Endodermal cell (in vitro differentiated cells): Measurements from ENCODE around the gene METAP1D. TPM values are rescaled to one million over a fixed set of nuclear protein-coding genes. Genes with fewer than 3 reads are reported as not detected.

Experiments
- DNase-seq: peaks from one replicate; pipeline ENCODE4 v3.0.0-alpha.2; 2017
- H3K27ac ChIP-seq: 2 replicates; pipeline ENCODE4 v1.5.1; 2013; ENCODE audit warnings: mild to moderate bottlenecking, low read depth, low read length, moderate library complexity
- H3K27me3 ChIP-seq: 2 replicates; pipeline ENCODE4 v1.6.1; 2013; ENCODE audit warnings: mild to moderate bottlenecking, low read length, moderate library complexity; ENCODE audit not compliant: insufficient read depth, control insufficient read depth, poor library complexity, severe bottlenecking
- H3K36me3 ChIP-seq: 2 replicates; pipeline ENCODE4 v1.7.0; 2013; ENCODE audit warnings: mild to moderate bottlenecking, low read length, moderate library complexity; ENCODE audit not compliant: control insufficient read depth, insufficient read depth
- H3K4me1 ChIP-seq: one replicate; pipeline ENCODE4 v1.7.0; 2013; ENCODE audit warnings: low read length; ENCODE audit not compliant: control insufficient read depth, insufficient read depth
- H3K4me3 ChIP-seq: 2 replicates; pipeline ENCODE4 v1.5.1; 2013; ENCODE audit warnings: mild to moderate bottlenecking, low read length, moderate library complexity
- H3K9ac ChIP-seq: 2 replicates; pipeline ENCODE4 v1.6.1; 2013; ENCODE audit warnings: mild to moderate bottlenecking, low read length, moderate library complexity; ENCODE audit not compliant: poor library complexity, severe bottlenecking; ENCODE audit errors: extremely low read depth
- H3K9me3 ChIP-seq: 2 replicates; pipeline ENCODE4 v1.6.1; 2013; ENCODE audit warnings: mild to moderate bottlenecking, low read length, moderate library complexity; ENCODE audit not compliant: control insufficient read depth
- H3K27ac Mint-ChIP-seq: 2 replicates; pipeline ENCODE4 v1.8.0; 2020; ENCODE audit warnings: mixed read lengths
- H3K27me3 Mint-ChIP-seq: 2 replicates; pipeline ENCODE4 v1.8.0; 2021; ENCODE audit warnings: mild to moderate bottlenecking, mixed read lengths; ENCODE audit not compliant: insufficient read depth
- H3K36me3 Mint-ChIP-seq: 2 replicates; pipeline ENCODE4 v1.8.0; 2020; ENCODE audit warnings: low read depth, mixed read lengths
- H3K4me1 Mint-ChIP-seq: 2 replicates; pipeline ENCODE4 v1.8.0; 2020; ENCODE audit warnings: mixed read lengths
- H3K4me3 Mint-ChIP-seq: 2 replicates; pipeline ENCODE4 v1.8.0; 2020; ENCODE audit warnings: mild to moderate bottlenecking, moderate library complexity, mixed read lengths
- H3K9me3 Mint-ChIP-seq: 2 replicates; pipeline ENCODE4 v1.8.0; 2020; ENCODE audit warnings: mild to moderate bottlenecking, mixed read lengths
- WGBS, 2 experiments: methylation state at CpG; one replicate each; pipeline versions ENCODE4 v1.1.5 to v1.1.7; 2013; ENCODE audit warnings: missing lambda C conversion rate in 2 of 2, mixed read lengths in 1 of 2; ENCODE audit not compliant: insufficient coverage in 1 of 2, insufficient read length in 1 of 2; 5-methylcytosine and 5-hydroxymethylcytosine counted together
- total RNA-seq, 2 donors: library from RNA; stranded (reverse); fragmentation: NEBNext Ultra II Directional in 1 of 2; extraction: Animal tissue kit (Norgen Biotek cat#: 25700) in 1 of 2; gene quantifications; 2 replicates in 1 of 2; 3 replicates in 1 of 2; pipeline ENCODE4 v1.2.1, GENCODE V29; 2021
- TF ChIP-seq, protein P1 (sequence below): fragments of 200-600 bp; sonication (generic); conservative IDR thresholded peaks from 2 replicates; pipeline ENCODE4 v1.5.0; 2021; ENCODE audit warnings: antibody characterized with exemption, mild to moderate bottlenecking

Gene METAP1D
- total RNA-seq, 2 donors from 2014 or later = 6.0 to 6.5 TPM

DNA sequence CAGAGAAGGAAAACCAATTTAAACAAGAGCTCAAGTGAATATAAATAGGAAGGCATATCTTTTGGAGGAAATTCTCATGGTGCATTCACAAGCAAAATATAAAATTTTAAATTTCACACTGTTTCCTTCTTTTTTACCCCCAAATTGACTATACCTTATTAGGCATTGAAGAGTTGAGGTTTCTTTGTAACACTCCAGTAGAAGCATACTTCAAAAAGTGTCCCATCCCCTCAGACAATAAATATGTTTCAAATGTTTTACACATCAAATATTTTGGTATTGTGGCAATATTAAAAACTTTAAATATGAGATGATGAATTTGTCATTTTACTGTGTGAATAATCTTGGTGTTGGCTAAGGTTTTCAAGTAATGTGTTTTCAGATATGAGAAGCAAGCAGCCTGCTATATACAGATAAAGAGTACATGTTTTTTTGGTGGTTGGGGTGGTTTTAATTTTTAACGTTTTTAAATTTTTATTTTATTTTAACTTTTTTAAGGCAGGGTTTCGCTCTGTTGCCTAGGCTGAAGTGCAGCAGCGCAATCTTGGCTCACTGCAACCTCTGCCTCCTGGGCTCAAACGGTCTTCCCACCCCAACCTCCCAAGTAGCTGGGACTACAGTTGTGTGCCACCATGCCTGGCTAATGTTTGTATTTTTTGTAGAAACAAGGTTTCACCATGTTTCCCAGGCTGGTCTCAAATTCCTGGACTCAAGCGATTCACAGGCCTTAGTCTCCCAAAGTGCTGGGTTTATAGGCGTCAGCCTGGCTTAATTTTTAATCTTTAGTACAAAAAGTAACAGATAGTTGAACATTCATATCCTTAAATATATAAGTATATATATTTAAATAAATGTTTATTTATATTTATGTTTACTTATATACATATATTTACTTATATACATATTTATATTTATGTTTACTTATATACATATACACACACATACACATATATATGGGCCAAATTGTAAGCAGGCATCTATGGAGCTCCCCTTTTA lies 49.1 kb downstream of the METAP1D start:
- H3K9ac ChIP-seq = no peak overlapping the region
- H3K9me3 ChIP-seq = no peaks in the 10 kb centered on the region
- H3K36me3 ChIP-seq = no peaks in the 10 kb centered on the region
- Mint-ChIP-seq H3K4me3 (no peak overlapping the region), H3K27ac (no peak overlapping the region), H3K4me1 (peaks cover 2% of the 10 kb centered on the region), H3K9me3 (no peaks in the 10 kb centered on the region), H3K36me3 (no peaks in the 10 kb centered on the region), H3K27me3 (no peaks in the 10 kb centered on the region)
- TF ChIP-seq, protein P1, sequence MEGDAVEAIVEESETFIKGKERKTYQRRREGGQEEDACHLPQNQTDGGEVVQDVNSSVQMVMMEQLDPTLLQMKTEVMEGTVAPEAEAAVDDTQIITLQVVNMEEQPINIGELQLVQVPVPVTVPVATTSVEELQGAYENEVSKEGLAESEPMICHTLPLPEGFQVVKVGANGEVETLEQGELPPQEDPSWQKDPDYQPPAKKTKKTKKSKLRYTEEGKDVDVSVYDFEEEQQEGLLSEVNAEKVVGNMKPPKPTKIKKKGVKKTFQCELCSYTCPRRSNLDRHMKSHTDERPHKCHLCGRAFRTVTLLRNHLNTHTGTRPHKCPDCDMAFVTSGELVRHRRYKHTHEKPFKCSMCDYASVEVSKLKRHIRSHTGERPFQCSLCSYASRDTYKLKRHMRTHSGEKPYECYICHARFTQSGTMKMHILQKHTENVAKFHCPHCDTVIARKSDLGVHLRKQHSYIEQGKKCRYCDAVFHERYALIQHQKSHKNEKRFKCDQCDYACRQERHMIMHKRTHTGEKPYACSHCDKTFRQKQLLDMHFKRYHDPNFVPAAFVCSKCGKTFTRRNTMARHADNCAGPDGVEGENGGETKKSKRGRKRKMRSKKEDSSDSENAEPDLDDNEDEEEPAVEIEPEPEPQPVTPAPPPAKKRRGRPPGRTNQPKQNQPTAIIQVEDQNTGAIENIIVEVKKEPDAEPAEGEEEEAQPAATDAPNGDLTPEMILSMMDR = no peak
- H3K4me1 ChIP-seq = no peaks in the 10 kb centered on the region
- H3K27ac ChIP-seq = no peak overlapping the region
- no peak for DNase-seq
- H3K27me3 ChIP-seq = no peaks in the 10 kb centered on the region
- no peak overlapping the region for H3K4me3 ChIP-seq
- WGBS, 2 experiments = 89 to 100% methylated on average over 1 to 6 of the region's 6 CpGs

DNA sequence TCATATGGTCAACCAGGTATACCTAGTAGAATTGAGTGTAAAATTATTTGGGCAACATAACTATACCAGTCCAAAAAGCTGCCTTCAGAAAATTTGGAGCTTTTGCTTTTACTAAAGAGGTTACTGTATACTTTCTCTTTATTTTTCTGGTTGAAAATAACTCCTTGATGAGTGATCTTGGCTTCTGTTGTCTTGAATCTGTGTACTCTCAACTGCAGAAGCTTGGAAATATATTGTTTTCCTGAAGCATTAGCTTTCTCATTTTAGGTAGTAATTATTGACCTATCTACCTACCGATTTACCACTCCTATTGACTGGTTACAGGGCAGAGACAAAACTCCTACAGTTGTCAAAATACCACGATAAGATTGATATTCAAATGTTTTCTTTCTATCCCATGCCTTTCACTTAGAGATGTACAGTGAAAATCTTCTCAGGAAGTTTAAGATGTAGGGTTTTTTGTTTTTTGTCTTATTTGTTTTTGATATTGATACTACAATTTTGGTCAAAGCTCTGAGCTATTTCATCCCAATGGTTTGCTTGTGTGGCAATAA lies 49.9 kb downstream of the METAP1D start:
- Mint-ChIP-seq H3K4me3 (no peak overlapping the region), H3K9me3 (no peaks in the 10 kb centered on the region), H3K4me1 (peaks cover 2% of the 10 kb centered on the region), H3K36me3 (no peaks in the 10 kb centered on the region), H3K27me3 (no peaks in the 10 kb centered on the region), H3K27ac (no peak overlapping the region)
- Histone ChIP-seq H3K4me3 (no peak overlapping the region), H3K27me3 (no peaks in the 10 kb centered on the region), H3K27ac (no peak overlapping the region), H3K4me1 (no peaks in the 10 kb centered on the region), H3K36me3 (no peaks in the 10 kb centered on the region), H3K9ac (no peak overlapping the region), H3K9me3 (no peaks in the 10 kb centered on the region)
- no peak for DNase-seq
- WGBS, 2 experiments = 80 to 100% methylated on average over 1 to 2 of the region's 2 CpGs
- TF ChIP-seq, protein P1 = no peak

DNA sequence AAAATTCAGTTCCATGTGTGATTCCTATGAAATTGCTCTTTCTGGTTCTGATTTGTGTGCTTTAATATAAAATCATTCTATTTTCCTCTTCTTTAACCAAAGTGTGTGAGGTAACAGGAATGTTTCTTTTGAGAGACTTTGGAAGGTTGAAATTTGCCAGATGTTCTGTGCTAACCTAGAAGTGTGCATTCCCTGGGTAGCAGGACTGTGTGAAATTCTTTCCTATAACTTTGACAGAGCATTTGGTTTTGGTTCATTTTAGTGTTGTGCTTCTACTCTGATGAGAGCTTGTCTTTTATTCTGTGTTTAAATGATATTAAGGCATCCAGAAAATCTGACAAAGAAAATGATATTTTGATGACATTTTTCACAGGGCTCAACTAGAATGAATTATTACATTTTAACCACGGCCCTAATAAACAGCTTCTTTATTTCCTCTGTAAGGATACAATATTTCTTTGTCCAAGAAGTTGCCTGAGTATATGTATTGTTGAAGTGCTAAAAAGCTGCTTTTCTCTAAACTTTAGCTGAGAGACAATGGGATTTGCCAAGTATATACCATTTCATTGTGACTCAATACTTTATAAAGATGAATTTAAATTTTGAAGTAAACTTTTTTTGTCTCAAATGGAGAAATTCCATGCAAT lies 50.8 kb downstream of the METAP1D start:
- 100% methylated on average over 1 of the region's 1 CpG; no CpG with 5 or more reads in 1 of the 2 experiments for WGBS, 2 experiments
- Mint-ChIP-seq H3K4me3 (no peak overlapping the region), H3K4me1 (peaks cover 2% of the 10 kb centered on the region), H3K27me3 (no peaks in the 10 kb centered on the region), H3K27ac (no peak overlapping the region), H3K36me3 (no peaks in the 10 kb centered on the region), H3K9me3 (no peaks in the 10 kb centered on the region)
- Histone ChIP-seq H3K9ac (no peak overlapping the region), H3K27ac (no peak overlapping the region), H3K4me3 (no peak overlapping the region), H3K27me3 (no peaks in the 10 kb centered on the region), H3K9me3 (no peaks in the 10 kb centered on the region), H3K36me3 (no peaks in the 10 kb centered on the region), H3K4me1 (no peaks in the 10 kb centered on the region)
- TF ChIP-seq, protein P1 = no peak
- DNase-seq = no peak
